ENCODE measurements around the gene WNT11. TPM values are rescaled to one million over a fixed set of nuclear protein-coding genes. Genes with fewer than 3 reads are reported as not detected.
"Not testable (repeated sequence)": the region's sequence is repeated elsewhere in the genome, so short reads cannot be mapped to it uniquely, and the experiment has no call there.

WNT11 gene
- polyA plus RNA-seq, 4 donors = 17.3 to 22.7 (median 20.8) TPM

DNA sequence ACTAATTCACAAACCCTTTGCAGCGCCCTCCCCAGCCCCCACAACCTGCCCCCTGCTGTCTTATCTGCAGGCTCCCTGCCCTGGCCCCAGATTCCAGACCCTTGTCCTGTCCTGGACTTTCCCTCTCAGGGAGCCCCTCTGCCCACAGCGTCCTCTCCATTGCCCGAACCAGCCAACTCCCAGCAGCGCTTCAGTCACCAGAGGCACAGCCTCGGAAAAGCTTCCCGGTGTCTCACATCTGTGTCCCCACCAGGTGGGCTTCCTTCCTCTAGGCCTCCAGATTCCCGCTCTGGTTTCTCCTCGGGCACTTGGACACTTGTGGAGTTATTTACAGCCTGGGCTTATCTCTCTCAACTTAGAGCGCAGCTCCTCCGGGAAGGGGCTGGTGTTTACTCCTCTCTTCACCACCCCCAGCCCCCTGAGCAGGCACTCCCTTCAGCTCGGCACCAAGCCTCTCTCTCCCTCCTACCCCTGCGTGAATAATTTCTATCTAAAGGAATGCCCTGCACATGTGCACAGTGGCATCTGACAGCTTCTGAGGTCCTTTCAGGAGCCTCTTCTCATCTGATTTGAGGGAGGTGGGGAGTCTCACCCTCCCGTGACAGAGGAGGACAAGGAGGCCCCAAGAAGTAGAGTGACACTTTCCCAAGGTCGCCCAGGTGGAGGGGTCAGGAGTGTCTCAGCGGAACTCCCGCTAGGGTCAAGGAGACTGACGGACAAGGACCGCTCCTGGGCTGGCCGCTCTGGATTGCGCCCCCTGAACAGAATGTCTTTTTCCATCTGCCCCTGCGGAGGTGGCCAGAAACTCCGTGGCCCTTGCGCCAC lies 838 bp downstream of the WNT11 start:
- no peak for DNase-seq (ENCODE audit: low read depth in 4 of 4, low spot score in 2 of 4)

DNA sequence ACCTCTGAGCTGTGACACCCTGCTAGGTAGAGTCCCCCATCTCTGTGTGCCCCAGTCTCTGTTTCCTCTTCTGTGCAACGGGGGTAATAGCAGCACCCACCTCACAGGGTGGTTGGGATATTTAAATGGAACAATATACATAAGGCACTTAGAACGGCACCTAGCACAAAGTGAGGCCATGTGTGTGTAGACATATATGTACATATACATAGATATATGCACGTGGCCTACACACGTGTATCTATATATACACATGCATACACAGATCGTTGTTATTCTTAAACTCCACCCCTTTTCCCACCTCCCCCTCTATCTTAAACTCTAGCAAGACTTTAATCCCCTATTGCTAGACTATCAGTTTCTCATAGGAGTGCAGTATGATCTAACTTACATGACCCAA lies 2.4 kb downstream of the WNT11 start:
- DNase-seq (ENCODE audit: low read depth in 4 of 4, low spot score in 2 of 4) = no peak

GRCh38 chr11:76203131-76203925 lies 3.0 kb downstream of the WNT11 start:
- DNase-seq (ENCODE audit: low read depth in 4 of 4, low spot score in 2 of 4) = no peak

DNA sequence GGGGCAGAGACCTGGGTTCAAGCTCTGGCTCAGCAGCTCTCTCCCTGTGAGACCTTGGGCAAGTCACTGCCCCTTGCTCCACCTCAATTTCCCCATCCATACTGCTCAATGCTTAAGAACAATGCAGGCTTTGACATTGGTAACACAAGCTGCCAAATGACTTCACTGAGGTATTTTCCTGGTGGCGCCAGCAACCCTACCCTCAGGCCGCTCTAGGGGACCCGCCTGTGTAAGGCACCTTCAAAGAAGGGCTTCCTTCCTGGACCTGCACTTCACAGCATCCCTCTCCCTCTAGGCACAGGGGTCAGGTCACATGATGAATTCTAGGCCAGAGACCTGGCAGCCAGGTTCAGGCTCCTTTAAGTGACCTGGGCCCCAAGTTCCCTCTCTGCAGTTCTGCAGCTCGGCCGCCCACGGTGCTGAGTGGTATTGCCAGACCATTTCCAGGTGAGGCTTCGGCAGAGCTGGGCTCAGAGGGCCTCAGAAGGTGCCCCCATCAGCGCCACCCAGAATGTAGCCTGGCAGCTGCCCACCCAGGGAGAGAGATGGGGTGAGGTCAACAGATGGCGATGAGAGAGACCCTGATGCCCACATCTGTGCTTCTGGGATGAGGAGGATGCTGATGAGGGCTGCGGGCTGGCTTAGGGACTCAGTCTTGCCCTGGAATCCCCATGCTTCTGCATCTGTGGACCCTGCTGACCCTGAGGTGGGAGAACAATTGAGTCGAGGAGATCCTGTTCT lies 4.5 kb downstream of the WNT11 start:
- DNase-seq (ENCODE audit: low read depth in 4 of 4, low spot score in 2 of 4) = no peak

DNA sequence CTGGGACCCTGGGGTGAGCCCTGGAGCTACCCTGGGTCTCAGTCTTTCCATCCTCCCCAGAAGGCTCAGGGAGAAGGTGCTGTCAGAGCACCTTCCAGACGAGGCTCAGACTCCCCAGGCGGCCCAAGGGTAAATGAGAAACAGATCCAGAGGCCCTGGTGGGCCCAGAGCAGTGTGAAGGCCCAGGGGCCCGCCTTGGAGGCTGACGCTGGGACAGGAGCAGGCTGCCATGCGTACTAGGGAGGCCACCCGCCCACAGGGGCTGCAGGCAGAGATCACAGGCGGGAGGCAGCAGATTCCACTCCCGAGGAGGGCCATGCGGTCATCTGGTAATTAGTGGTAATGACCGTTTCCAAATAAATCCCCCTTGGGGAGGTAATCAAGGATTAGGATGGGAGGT lies 5.2 kb downstream of the WNT11 start:
- DNase-seq (ENCODE audit: low read depth in 4 of 4, low spot score in 2 of 4) = no peak

- no peak for DNase-seq (ENCODE audit: low read depth in 4 of 4, low spot score in 2 of 4)
These were observed 6.0 kb downstream of the WNT11 start for GRCh38 chr11:76200006-76200940.

- DNase-seq (ENCODE audit: low read depth in 4 of 4, low spot score in 2 of 4) = not testable (repeated sequence)
These were observed 7.6 kb downstream of the WNT11 start for GRCh38 chr11:76198691-76199090.

GRCh38 chr11:76197941-76198640 lies 8.2 kb downstream of the WNT11 start:
- no peak for DNase-seq (ENCODE audit: low read depth in 4 of 4, low spot score in 2 of 4)

DNA sequence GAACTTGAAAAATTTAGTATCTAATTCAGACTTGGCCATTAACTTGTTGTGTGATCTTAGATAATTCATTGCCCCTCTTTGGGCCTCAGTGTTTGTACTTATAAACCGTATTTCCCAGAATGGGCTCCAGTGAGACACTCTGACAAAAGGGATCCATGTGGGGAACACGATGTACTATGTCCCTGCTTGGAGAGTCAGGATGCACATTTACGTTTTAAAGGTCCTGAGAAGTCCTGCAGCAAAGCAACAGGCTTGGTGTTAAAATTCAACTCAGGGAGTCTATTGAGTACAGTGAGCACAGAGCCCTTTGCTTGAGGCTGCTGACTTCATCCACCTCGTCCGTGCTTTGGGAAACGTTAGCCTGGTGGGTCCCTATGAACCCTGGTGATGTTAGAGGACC lies 9.0 kb downstream of the WNT11 start:
- no peak for DNase-seq (ENCODE audit: low read depth in 4 of 4, low spot score in 2 of 4)

GRCh38 chr11:76196849-76197248 lies 9.5 kb downstream of the WNT11 start:
- no peak for DNase-seq (ENCODE audit: low read depth in 4 of 4, low spot score in 2 of 4)

DNA sequence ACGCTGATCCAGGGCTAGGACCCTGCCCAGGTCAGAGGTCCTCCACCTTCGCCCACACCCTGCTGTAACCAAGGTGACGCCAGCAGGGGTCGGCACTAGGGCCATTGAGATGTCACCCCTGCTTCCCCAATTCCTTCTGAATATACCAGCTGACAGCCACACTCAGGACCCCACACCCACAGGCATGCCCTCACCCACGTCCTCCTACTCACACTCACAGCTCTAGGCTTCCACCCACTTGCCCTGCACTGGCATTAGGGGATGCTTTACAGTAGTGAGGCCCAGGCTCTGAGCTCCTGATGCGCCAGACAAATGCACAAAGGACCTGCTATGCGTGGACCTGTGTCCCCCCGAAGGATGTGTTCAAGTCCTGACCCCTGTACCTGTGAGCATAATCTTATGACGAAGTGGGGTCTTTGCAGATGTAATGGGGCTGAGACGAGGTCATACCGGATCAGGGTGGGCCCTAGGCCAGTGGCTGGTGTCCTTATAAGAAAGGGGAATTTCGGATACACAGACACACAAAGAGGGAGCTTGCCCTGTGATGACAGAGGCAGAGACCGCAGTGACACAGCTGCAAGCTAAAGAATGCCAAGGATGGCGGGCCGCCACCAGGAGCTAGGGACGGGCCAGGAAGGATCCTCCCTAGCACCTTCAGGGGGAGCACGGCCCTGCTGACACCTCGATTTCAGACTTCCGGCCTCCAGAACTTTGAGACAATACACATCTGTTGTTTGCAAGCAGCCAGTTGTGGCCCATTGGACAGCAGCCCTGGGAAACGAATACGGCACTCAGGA lies 11.2 kb downstream of the WNT11 start:
- no peak for DNase-seq (ENCODE audit: low read depth in 4 of 4, low spot score in 2 of 4)

DNA sequence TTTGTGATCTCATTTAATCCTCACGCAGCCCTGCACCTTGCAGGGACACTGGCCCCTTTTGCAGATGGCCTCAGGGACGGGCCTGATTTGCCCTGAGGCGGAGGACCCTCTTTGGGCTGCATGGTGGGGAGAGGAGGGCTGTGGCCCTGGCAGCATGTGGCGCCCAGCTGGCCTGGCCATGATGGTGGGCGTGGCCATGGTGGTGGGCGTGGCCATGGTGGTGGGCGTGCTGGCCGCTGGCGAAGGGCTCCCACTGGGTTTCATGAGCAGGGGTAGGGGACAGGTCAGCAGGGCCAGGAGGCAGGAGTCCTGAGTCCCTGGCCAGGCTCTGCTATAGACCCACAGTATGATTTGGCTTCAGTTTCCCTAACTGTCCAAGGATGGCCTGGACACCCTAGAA lies 13.1 kb downstream of the WNT11 start:
- DNase-seq (ENCODE audit: low read depth in 4 of 4, low spot score in 2 of 4) = no peak

- DNase-seq (ENCODE audit: low read depth in 4 of 4, low spot score in 2 of 4) = no peak
These were observed 15.9 kb downstream of the WNT11 start for GRCh38 chr11:76190376-76190775.

- DNase-seq (ENCODE audit: low read depth in 4 of 4, low spot score in 2 of 4) = no peak
These were observed 16.6 kb downstream of the WNT11 start for GRCh38 chr11:76189682-76190081.

DNA sequence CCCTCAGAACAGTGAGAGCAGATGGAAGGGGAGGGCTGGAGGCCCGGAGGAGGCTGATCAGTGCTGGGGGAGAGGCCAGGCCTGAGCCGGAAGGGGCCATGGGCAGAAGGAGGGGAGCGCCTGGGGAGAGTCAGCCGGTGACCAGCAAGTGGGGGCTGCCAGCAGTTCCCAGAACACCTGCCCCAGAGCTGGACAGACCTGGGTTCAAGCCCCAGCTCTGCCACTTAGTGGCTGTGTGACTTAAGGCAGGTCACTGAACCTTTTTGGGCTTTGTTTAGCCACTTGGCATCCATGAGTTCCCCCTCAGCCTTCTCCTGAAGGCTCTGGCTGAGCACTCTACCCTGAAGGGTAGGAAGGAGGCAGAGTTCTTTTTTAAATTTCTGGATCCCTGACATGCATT lies 17.4 kb downstream of the WNT11 start:
- DNase-seq (ENCODE audit: low read depth in 4 of 4, low spot score in 2 of 4) = no peak

- DNase-seq (ENCODE audit: low read depth in 4 of 4, low spot score in 2 of 4) = no peak
These were observed 19.5 kb downstream of the WNT11 start for GRCh38 chr11:76186776-76187279.

GRCh38 chr11:76185931-76186401 lies 20.3 kb downstream of the WNT11 start:
- DNase-seq (ENCODE audit: low read depth in 4 of 4, low spot score in 2 of 4) = no peak

DNA sequence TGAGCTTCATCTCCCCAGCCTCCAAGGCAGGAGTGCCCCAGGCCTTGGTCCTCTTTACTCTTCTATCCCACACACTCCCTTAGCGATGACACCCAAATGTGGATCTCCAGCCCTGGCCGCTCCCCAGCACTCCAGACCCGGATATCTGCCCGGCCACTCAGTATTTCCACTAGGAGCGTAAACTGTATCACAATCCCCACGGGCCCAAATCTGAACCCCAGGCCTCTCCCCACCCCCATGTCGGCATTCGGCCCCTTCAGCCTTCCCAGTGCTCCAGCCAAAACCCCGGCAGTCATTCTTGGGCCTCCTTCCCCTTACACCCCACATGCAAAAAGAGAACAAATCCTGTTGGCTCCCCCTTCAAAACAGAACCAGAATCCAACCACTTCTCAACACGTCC lies 20.8 kb downstream of the WNT11 start:
- no peak for DNase-seq (ENCODE audit: low read depth in 4 of 4, low spot score in 2 of 4)
